Neural cell (in vitro differentiated cells): ENCODE data around the gene SRRM5. TPM values are rescaled to one million over a fixed set of nuclear protein-coding genes. Genes with fewer than 3 reads are reported as not detected.
A peak's percentile ranks its signal among the peaks of the same experiment; 100 is the strongest.

ENCODE experiments used
- H2AFZ ChIP-seq: fragments of 200-600, 300-800 bp; sonication (generic), shearing (Covaris generic); 2 replicates; pipeline ENCODE4 v1.6.0; 2014; ENCODE audit warnings: low read depth, mild to moderate bottlenecking, antibody characterized with exemption, low read length, moderate library complexity
- H3F3A ChIP-seq: fragments of 200-600 bp; shearing (Covaris generic); 2 replicates; pipeline ENCODE4 v1.6.1; 2016; ENCODE audit warnings: mild to moderate bottlenecking, moderate library complexity, mixed read lengths, antibody characterized with exemption, low read length; ENCODE audit not compliant: insufficient read depth, poor library complexity, severe bottlenecking
- H3K27ac ChIP-seq: fragments of 200-600, 300-800 bp; sonication (generic), shearing (Covaris generic); 2 replicates; pipeline ENCODE4 v1.5.1; 2014; ENCODE audit warnings: mild to moderate bottlenecking, low read length, moderate library complexity
- H3K27me3 ChIP-seq: fragments of 300-800, 200-600 bp; sonication (generic), shearing (Covaris generic); 2 replicates; pipeline ENCODE4 v1.6.0; 2014; ENCODE audit warnings: mild to moderate bottlenecking, low read depth, low read length, moderate library complexity; ENCODE audit not compliant: insufficient read depth
- H3K36me3 ChIP-seq: fragments of 300-800, 200-600 bp; sonication (generic), shearing (Covaris generic); 2 replicates; pipeline ENCODE4 v1.5.1; 2014; ENCODE audit warnings: mild to moderate bottlenecking, antibody characterized with exemption, low read length, moderate library complexity; ENCODE audit not compliant: insufficient read depth
- H3K4me2 ChIP-seq: fragments of 300-800, 200-600 bp; sonication (generic), shearing (Covaris generic); 2 replicates; pipeline ENCODE4 v1.6.0; 2014; ENCODE audit warnings: mild to moderate bottlenecking, low read length
- H3K4me3 ChIP-seq: fragments of 300-800, 200-600 bp; sonication (generic), shearing (Covaris generic); 2 replicates; pipeline ENCODE4 v1.5.1; 2014; ENCODE audit warnings: mild to moderate bottlenecking, low read length, moderate library complexity
- H3K79me2 ChIP-seq: fragments of 200-600 bp; shearing (Covaris generic); replicated peaks from 2 replicates; pipeline ENCODE4 v1.6.0; 2014; ENCODE audit warnings: mild to moderate bottlenecking, low read length, moderate library complexity; ENCODE audit not compliant: insufficient read depth
- H3K9ac ChIP-seq: fragments of 300-800, 200-600 bp; sonication (generic), shearing (Covaris generic); 2 replicates; pipeline ENCODE4 v1.6.1; 2016; ENCODE audit warnings: mild to moderate bottlenecking, low read length, mixed read lengths
- H3K9me2 ChIP-seq: fragments of 200-600 bp; shearing (Covaris generic); 2 replicates; pipeline ENCODE4 v1.6.1; 2016; ENCODE audit warnings: mild to moderate bottlenecking, low read length, mixed read lengths; ENCODE audit not compliant: insufficient read depth
- H3K9me3 ChIP-seq: fragments of 200-600, 300-800 bp; sonication (generic), shearing (Covaris generic); 2 replicates; pipeline ENCODE4 v1.6.1; 2016; ENCODE audit warnings: mild to moderate bottlenecking, mixed run types, low read length, moderate library complexity, mixed read lengths
- H4K20me1 ChIP-seq: fragments of 200-600 bp; shearing (Covaris generic); 2 replicates; pipeline ENCODE4 v1.6.1; 2016; ENCODE audit warnings: mild to moderate bottlenecking, mixed run types; ENCODE audit not compliant: insufficient read depth
- EP300 ChIP-seq: fragments of 450-650 bp; conservative IDR thresholded peaks from 2 replicates; pipeline ENCODE4 v1.6.1; 2014; ENCODE audit warnings: antibody characterized with exemption, mild to moderate bottlenecking, moderate library complexity; ENCODE audit not compliant: poor library complexity, severe bottlenecking
- EZH2 ChIP-seq: fragments of 200-600, 300-800 bp; shearing (Covaris generic), sonication (generic); IDR thresholded peaks from 2 replicates; pipeline ENCODE4 v1.6.1; 2014; ENCODE audit warnings: antibody characterized with exemption, low read length, borderline replicate concordance, mild to moderate bottlenecking; ENCODE audit not compliant: insufficient read depth, poor library complexity, severe bottlenecking
- MXI1 ChIP-seq: fragments of 450-650 bp; conservative IDR thresholded peaks from 2 replicates; pipeline ENCODE4 v1.6.1; 2014; ENCODE audit warnings: antibody characterized with exemption, mild to moderate bottlenecking; ENCODE audit not compliant: poor library complexity, severe bottlenecking
- POLR2AphosphoS5 ChIP-seq: IDR thresholded peaks from 2 replicates; pipeline ENCODE4 v1.6.1; 2012
- RAD21 ChIP-seq: fragments of 450-650 bp; conservative IDR thresholded peaks from 2 replicates; pipeline ENCODE4 v1.6.1; 2014; ENCODE audit warnings: antibody characterized with exemption, mild to moderate bottlenecking, moderate library complexity
- REST ChIP-seq: IDR thresholded peaks from 2 replicates; pipeline ENCODE4 v1.6.1; 2012; ENCODE audit warnings: borderline replicate concordance
- SMC3 ChIP-seq: fragments of 450-650 bp; conservative IDR thresholded peaks from 2 replicates; pipeline ENCODE4 v1.6.1; 2014; ENCODE audit warnings: antibody characterized with exemption, mild to moderate bottlenecking, moderate library complexity; ENCODE audit not compliant: poor library complexity
- TAF1 ChIP-seq: IDR thresholded peaks from 2 replicates; pipeline ENCODE4 v1.6.1; 2012; ENCODE audit warnings: low read depth
- polyA plus RNA-seq: library from polyadenylated mRNA; depleted of rRNA; stranded (reverse); fragments of >200 nt; gene quantifications from 2 replicates; pipeline ENCODE4 v1.2.3, GENCODE V29; 2014
- TF ChIP-seq, protein P1 (sequence below): fragments of 450-650 bp; IDR thresholded peaks from 2 replicates; pipeline ENCODE4 v1.5.1; 2014; ENCODE audit warnings: antibody characterized with exemption, mild to moderate bottlenecking, moderate library complexity; ENCODE audit not compliant: poor library complexity, severe bottlenecking

SRRM5 gene
- polyA plus RNA-seq, 1 donor from 2014 or later = not detected

- H3K9ac ChIP-seq = no peak overlapping the region
- H3K9me3 ChIP-seq = no peaks in the 10 kb centered on the region
- no peak overlapping the region for H2AFZ ChIP-seq
- peak overlapping the region; percentile 38 for H3K4me3 ChIP-seq
- peaks cover 5% of the 10 kb centered on the region for H3K36me3 ChIP-seq
- peaks cover 67% of the 10 kb centered on the region for H3K79me2 ChIP-seq
- no peak for TF ChIP-seq SMC3
- no peak for TF ChIP-seq EZH2
- TF ChIP-seq POLR2AphosphoS5 = no peak
- TF ChIP-seq, protein P1, sequence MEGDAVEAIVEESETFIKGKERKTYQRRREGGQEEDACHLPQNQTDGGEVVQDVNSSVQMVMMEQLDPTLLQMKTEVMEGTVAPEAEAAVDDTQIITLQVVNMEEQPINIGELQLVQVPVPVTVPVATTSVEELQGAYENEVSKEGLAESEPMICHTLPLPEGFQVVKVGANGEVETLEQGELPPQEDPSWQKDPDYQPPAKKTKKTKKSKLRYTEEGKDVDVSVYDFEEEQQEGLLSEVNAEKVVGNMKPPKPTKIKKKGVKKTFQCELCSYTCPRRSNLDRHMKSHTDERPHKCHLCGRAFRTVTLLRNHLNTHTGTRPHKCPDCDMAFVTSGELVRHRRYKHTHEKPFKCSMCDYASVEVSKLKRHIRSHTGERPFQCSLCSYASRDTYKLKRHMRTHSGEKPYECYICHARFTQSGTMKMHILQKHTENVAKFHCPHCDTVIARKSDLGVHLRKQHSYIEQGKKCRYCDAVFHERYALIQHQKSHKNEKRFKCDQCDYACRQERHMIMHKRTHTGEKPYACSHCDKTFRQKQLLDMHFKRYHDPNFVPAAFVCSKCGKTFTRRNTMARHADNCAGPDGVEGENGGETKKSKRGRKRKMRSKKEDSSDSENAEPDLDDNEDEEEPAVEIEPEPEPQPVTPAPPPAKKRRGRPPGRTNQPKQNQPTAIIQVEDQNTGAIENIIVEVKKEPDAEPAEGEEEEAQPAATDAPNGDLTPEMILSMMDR = no peak
- peaks cover 9% of the 10 kb centered on the region for H3F3A ChIP-seq
- H4K20me1 ChIP-seq = peaks cover 3% of the 10 kb centered on the region
- no peak overlapping the region for H3K4me2 ChIP-seq
- H3K27ac ChIP-seq = no peak overlapping the region
- no peaks in the 10 kb centered on the region for H3K9me2 ChIP-seq
- no peaks in the 10 kb centered on the region for H3K27me3 ChIP-seq
Measured at GRCh38 chr19:43616954-43617353, 5.1 kb downstream of the SRRM5 start.

GRCh38 chr19:43618921-43619261 lies 7.0 kb downstream of the SRRM5 start:
- no peaks in the 10 kb centered on the region for H3K27me3 ChIP-seq
- no peak for TF ChIP-seq EP300
- TF ChIP-seq REST = peak; percentile 94
- peak overlapping the region; percentile 99 for H3K27ac ChIP-seq
- H3K79me2 ChIP-seq = peaks cover 49% of the 10 kb centered on the region
- no peaks in the 10 kb centered on the region for H4K20me1 ChIP-seq
- H3K9me2 ChIP-seq = no peaks in the 10 kb centered on the region
- no peaks in the 10 kb centered on the region for H3K9me3 ChIP-seq
- peaks cover 5% of the 10 kb centered on the region for H3K36me3 ChIP-seq
- peak overlapping the region; percentile 85 for H3K4me3 ChIP-seq
- H3F3A ChIP-seq = peaks cover 9% of the 10 kb centered on the region
- peak overlapping the region; percentile 77 for H2AFZ ChIP-seq
- H3K4me2 ChIP-seq = peak overlapping the region; percentile 92
- H3K9ac ChIP-seq = peak overlapping the region; percentile 97

- Histone ChIP-seq H3F3A (peaks cover 9% of the 10 kb centered on the region), H3K36me3 (no peaks in the 10 kb centered on the region), H4K20me1 (no peaks in the 10 kb centered on the region), H3K27ac (peak within 1 kb of the TSS; percentile 99), H3K79me2 (peaks cover 44% of the 10 kb centered on the region), H3K9me2 (no peaks in the 10 kb centered on the region), H2AFZ (peak within 1 kb of the TSS; percentile 88), H3K4me2 (peak within 1 kb of the TSS; percentile 92), H3K4me3 (peak within 1 kb of the TSS; percentile 85), H3K9ac (peak within 1 kb of the TSS; percentile 97), H3K9me3 (no peaks in the 10 kb centered on the region), H3K27me3 (no peaks in the 10 kb centered on the region)
- TF ChIP-seq, protein P1 = peak; percentile 32
- TF ChIP-seq MXI1 (peak; percentile 73), EP300 (peak; percentile 77), POLR2AphosphoS5 (peak; percentile 93), TAF1 (peak; percentile 90), SMC3 (peak; percentile 50), RAD21 (no peak), REST (peak; percentile 54), EZH2 (no peak)
Measured at GRCh38 chr19:43619262-43620060, 7.6 kb downstream of the SRRM5 start, which contains the start of gene ZNF428. TSS of gene ZNF428 (minus strand) at chr19:43619629. CDS start at chr19:43614304, 5,325 bp downstream.
